ENCODE data around the gene ALLC.

DNA sequence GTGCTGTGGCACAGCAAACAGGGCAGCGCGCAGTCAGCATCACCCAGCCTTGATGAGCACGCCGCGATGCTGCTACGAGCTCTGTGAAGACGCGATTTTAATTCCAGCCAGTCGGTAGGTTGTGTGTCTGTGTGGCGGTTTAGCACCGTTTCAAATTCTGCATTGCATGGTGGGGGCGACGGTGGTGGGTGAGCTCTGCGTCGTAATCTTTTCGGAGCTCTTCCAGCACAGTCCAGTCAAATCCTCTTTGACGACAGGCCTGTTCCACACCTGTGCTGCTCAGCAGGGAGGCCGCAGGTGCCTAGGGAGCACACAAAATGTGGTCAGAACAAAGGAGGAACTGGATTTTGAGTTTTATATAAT, 8.6 kb downstream of the ALLC start:
- TF ChIP-seq SPI1 (IDR thresholded peaks at IDR 0.05; ENCODE audit: low read depth, low read length) = no peak
- no peak for TF ChIP-seq POLR2A (IDR thresholded peaks at IDR 0.05; ENCODE audit: low read depth, low read length)
- no peak for TF ChIP-seq POLR2AphosphoS5 (IDR thresholded peaks at IDR 0.05; ENCODE audit: low read depth, low read length)
